ENCODE data around the gene CLASP2. TPM values are rescaled to one million over a fixed set of nuclear protein-coding genes. Genes with fewer than 3 reads are reported as not detected.

CLASP2 gene
- total RNA-seq, 6 experiments from 2014 or later = 32.8 to 37.6 (median 34.8) TPM

DNA sequence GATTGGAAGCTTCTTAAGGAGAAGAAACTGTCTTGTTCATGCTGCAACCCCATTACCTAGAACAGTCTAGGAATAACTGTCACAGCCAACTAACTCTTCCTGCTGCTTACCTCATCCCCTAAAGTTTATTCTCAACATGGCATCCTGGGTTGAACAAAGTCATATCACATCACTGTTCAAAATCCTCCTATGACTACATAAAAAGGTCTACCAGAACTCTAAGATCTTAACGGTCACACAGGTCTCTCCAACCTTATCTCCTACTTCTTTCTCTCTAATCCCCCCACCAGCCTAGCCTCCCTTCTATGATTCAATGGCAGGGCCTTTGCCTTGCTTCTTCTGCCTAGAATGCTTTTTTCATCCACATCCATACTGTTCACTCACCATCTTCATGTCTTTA lies 69.3 kb downstream of the CLASP2 start:
- Mint-ChIP-seq H3K4me1 (ENCODE audit: low read depth) (peaks cover 17% of the 10 kb centered on the region), H3K9me3 (no peaks in the 10 kb centered on the region), H3K27ac (no peak overlapping the region), H3K36me3 (ENCODE audit: low read depth) (no peaks in the 10 kb centered on the region), H3K4me3 (no peak overlapping the region), H3K27me3 (ENCODE audit: insufficient read depth) (no peaks in the 10 kb centered on the region)
- no peak for DNase-seq
- TF ChIP-seq, protein P1, sequence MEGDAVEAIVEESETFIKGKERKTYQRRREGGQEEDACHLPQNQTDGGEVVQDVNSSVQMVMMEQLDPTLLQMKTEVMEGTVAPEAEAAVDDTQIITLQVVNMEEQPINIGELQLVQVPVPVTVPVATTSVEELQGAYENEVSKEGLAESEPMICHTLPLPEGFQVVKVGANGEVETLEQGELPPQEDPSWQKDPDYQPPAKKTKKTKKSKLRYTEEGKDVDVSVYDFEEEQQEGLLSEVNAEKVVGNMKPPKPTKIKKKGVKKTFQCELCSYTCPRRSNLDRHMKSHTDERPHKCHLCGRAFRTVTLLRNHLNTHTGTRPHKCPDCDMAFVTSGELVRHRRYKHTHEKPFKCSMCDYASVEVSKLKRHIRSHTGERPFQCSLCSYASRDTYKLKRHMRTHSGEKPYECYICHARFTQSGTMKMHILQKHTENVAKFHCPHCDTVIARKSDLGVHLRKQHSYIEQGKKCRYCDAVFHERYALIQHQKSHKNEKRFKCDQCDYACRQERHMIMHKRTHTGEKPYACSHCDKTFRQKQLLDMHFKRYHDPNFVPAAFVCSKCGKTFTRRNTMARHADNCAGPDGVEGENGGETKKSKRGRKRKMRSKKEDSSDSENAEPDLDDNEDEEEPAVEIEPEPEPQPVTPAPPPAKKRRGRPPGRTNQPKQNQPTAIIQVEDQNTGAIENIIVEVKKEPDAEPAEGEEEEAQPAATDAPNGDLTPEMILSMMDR (IDR thresholded peaks at IDR 0.05) = no peak

DNA sequence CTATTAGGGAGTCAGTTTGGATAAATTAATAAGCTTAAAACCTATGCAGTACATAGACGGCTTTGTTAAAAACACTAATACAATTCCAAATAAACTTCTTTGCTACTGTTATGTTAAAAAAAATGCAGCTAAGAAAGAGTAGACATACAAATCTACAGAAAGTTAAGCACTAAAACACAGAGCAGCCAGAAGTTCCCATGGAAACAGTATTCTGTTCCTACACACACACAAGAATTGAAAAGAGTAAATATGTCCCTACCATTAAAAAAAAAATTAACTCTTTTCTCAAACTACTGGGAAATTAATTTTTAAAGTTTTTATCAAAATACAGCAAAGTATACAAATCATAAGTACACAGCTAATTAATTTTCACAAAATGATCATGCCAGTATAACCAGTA lies 71.6 kb downstream of the CLASP2 start:
- no peaks in the 10 kb centered on the region for H3K27me3 Mint-ChIP-seq (ENCODE audit: insufficient read depth)
- TF ChIP-seq, protein P1 (IDR thresholded peaks at IDR 0.05) = no peak
- no peaks in the 10 kb centered on the region for H3K9me3 Mint-ChIP-seq
- H3K4me1 Mint-ChIP-seq (ENCODE audit: low read depth) = peaks cover 12% of the 10 kb centered on the region
- no peak for DNase-seq
- no peak overlapping the region for H3K27ac Mint-ChIP-seq
- H3K4me3 Mint-ChIP-seq = no peak overlapping the region
- no peaks in the 10 kb centered on the region for H3K36me3 Mint-ChIP-seq (ENCODE audit: low read depth)

DNA sequence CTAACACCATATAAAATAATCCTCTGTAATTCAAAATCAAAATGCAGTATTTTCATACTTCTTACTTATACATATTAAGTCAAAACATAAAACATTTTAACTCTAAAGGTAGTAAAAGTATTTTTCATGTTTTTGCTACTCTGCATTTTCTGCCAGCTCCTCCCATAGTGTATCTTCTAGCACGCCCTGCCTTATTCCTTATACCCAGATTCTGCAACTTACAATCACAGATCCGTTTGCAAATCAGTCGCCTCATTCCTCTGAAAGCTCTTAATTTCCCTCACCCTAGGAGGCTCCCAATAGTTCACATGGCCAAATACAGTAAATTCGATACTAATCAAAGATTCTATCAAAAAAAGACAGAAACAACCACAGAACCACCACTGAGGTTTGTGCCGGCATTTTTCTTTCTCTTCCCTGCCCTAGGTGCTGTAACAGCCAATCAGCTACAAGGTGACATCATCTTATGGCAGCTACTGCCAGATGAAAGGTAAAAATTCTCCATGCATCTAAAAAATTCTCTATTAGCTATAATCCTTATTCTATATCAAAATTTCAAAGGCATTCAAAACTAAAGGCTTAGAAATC lies 72.9 kb downstream of the CLASP2 start:
- DNase-seq = no peak
- H3K9me3 Mint-ChIP-seq = no peaks in the 10 kb centered on the region
- no peak overlapping the region for H3K4me3 Mint-ChIP-seq
- no peaks in the 10 kb centered on the region for H3K36me3 Mint-ChIP-seq (ENCODE audit: low read depth)
- H3K27me3 Mint-ChIP-seq (ENCODE audit: insufficient read depth) = no peaks in the 10 kb centered on the region
- no peak overlapping the region for H3K27ac Mint-ChIP-seq
- H3K4me1 Mint-ChIP-seq (ENCODE audit: low read depth) = peaks cover 17% of the 10 kb centered on the region
- TF ChIP-seq, protein P1 (IDR thresholded peaks at IDR 0.05) = no peak

DNA sequence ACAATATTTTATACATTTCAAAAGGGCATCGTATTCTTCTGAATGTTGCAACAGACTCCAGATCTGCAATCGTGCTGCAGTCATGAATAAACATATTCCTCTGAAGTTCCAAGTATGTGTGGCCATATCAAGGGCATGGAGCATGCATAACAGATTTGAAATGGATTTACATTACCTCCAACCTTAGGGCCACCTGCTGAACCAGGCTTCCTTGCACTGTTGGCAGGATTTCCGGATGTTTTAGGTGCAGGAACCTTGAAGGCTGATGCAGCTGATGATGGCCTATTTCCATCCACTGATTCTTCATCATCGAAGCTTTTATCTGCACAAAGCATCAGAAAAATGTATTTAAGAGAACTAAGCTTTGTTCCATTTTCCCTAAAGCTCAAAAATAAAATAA lies 73.5 kb downstream of the CLASP2 start:
- peaks cover 19% of the 10 kb centered on the region for H3K4me1 Mint-ChIP-seq (ENCODE audit: low read depth)
- H3K4me3 Mint-ChIP-seq = no peak overlapping the region
- H3K27me3 Mint-ChIP-seq (ENCODE audit: insufficient read depth) = no peaks in the 10 kb centered on the region
- no peak overlapping the region for H3K27ac Mint-ChIP-seq
- DNase-seq = no peak
- H3K36me3 Mint-ChIP-seq (ENCODE audit: low read depth) = no peaks in the 10 kb centered on the region
- no peaks in the 10 kb centered on the region for H3K9me3 Mint-ChIP-seq
- TF ChIP-seq, protein P1 (IDR thresholded peaks at IDR 0.05) = no peak

DNA sequence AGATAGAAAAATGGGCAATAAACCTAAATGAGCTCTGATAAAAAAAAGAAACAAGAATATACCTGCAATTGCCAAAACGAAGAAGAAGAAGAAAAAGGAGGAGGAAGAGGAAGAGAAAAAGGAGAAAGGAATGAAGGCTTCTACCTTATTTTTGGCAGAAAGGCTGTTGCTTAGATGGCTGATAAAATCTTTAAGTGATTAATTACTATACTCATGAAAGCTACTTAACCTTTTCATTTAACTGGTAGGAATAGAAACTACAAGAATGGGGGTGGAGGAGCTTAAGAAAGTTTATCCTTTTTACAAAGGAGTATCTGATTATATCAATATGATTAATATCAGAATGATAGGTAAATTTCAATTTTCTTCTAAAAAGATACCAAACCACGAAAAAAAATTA lies 75.2 kb downstream of the CLASP2 start:
- no peak for DNase-seq
- TF ChIP-seq, protein P1 (IDR thresholded peaks at IDR 0.05) = no peak
- Mint-ChIP-seq H3K27me3 (ENCODE audit: insufficient read depth) (no peaks in the 10 kb centered on the region), H3K27ac (no peak overlapping the region), H3K36me3 (ENCODE audit: low read depth) (no peaks in the 10 kb centered on the region), H3K4me1 (ENCODE audit: low read depth) (peaks cover 13% of the 10 kb centered on the region), H3K9me3 (no peaks in the 10 kb centered on the region), H3K4me3 (no peak overlapping the region)

DNA sequence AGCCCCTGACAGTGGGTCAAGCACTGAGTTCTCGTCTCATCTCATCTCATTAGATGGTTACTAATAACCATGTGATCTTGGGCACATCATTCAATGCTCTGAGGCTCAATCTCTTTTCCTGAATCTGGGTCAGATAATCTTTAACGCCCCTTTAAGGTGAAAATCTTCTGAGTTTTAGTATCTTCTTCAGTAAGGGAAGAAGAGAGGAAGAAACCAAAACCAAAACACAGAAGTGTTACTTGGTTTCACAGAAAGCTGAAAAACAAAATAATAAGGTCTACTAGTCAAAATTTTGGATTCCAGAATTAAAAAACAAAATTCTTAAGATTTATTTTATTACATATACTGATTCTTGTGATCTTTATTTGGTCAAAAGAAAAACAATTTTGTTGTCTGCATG lies 78.2 kb downstream of the CLASP2 start:
- peaks cover 19% of the 10 kb centered on the region for H3K4me1 Mint-ChIP-seq (ENCODE audit: low read depth)
- TF ChIP-seq, protein P1 (IDR thresholded peaks at IDR 0.05) = no peak
- no peak overlapping the region for H3K4me3 Mint-ChIP-seq
- no peaks in the 10 kb centered on the region for H3K9me3 Mint-ChIP-seq
- DNase-seq = no peak
- no peak overlapping the region for H3K27ac Mint-ChIP-seq
- no peaks in the 10 kb centered on the region; the same call in 1 of the 2 replicates for H3K27me3 Mint-ChIP-seq (ENCODE audit: insufficient read depth)
- no peaks in the 10 kb centered on the region for H3K36me3 Mint-ChIP-seq (ENCODE audit: low read depth)

All from HFFc6 (cell line).